ENCODE data around the gene RPAIN.

DNA sequence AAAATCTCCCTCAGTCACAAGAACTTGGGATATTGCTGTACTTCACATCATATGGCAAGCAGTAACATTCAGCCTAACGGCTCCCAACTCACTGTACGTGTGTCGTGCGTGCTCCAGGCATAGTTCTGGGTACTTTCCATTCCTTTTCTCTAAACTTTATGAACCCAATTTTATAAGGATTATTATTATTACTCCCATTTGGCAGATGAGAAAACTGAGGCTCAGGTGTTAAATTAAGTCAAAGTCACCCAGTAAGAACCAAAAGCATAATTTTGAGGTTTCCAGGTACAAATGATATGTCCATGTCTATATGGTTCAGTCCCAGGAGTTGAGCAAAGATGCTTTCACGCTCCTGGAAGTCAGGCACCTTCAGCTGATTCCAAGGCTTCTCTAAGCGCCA, 23.7 kb downstream of the RPAIN start:
- TF ChIP-seq, protein P1, sequence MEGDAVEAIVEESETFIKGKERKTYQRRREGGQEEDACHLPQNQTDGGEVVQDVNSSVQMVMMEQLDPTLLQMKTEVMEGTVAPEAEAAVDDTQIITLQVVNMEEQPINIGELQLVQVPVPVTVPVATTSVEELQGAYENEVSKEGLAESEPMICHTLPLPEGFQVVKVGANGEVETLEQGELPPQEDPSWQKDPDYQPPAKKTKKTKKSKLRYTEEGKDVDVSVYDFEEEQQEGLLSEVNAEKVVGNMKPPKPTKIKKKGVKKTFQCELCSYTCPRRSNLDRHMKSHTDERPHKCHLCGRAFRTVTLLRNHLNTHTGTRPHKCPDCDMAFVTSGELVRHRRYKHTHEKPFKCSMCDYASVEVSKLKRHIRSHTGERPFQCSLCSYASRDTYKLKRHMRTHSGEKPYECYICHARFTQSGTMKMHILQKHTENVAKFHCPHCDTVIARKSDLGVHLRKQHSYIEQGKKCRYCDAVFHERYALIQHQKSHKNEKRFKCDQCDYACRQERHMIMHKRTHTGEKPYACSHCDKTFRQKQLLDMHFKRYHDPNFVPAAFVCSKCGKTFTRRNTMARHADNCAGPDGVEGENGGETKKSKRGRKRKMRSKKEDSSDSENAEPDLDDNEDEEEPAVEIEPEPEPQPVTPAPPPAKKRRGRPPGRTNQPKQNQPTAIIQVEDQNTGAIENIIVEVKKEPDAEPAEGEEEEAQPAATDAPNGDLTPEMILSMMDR (IDR thresholded peaks at IDR 0.05; ENCODE audit: poor library complexity, severe bottlenecking): no peak
- TF ChIP-seq EZH2 (IDR thresholded peaks at IDR 0.05; ENCODE audit: borderline replicate concordance, insufficient read depth, low read length, poor library complexity, severe bottlenecking): no peak
- TF ChIP-seq, protein P2, sequence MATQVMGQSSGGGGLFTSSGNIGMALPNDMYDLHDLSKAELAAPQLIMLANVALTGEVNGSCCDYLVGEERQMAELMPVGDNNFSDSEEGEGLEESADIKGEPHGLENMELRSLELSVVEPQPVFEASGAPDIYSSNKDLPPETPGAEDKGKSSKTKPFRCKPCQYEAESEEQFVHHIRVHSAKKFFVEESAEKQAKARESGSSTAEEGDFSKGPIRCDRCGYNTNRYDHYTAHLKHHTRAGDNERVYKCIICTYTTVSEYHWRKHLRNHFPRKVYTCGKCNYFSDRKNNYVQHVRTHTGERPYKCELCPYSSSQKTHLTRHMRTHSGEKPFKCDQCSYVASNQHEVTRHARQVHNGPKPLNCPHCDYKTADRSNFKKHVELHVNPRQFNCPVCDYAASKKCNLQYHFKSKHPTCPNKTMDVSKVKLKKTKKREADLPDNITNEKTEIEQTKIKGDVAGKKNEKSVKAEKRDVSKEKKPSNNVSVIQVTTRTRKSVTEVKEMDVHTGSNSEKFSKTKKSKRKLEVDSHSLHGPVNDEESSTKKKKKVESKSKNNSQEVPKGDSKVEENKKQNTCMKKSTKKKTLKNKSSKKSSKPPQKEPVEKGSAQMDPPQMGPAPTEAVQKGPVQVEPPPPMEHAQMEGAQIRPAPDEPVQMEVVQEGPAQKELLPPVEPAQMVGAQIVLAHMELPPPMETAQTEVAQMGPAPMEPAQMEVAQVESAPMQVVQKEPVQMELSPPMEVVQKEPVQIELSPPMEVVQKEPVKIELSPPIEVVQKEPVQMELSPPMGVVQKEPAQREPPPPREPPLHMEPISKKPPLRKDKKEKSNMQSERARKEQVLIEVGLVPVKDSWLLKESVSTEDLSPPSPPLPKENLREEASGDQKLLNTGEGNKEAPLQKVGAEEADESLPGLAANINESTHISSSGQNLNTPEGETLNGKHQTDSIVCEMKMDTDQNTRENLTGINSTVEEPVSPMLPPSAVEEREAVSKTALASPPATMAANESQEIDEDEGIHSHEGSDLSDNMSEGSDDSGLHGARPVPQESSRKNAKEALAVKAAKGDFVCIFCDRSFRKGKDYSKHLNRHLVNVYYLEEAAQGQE (IDR thresholded peaks at IDR 0.05; ENCODE audit: borderline replicate concordance): no peak
- no peak for TF ChIP-seq EP300 (conservative IDR thresholded peaks at IDR 0.05; ENCODE audit: poor library complexity, severe bottlenecking)
- no peak for TF ChIP-seq POLR2AphosphoS5 (IDR thresholded peaks at IDR 0.05)
- TF ChIP-seq MXI1 (conservative IDR thresholded peaks at IDR 0.05; ENCODE audit: poor library complexity, severe bottlenecking): no peak
- TF ChIP-seq RAD21 (conservative IDR thresholded peaks at IDR 0.05): no peak
- no peak for TF ChIP-seq SMC3 (conservative IDR thresholded peaks at IDR 0.05; ENCODE audit: poor library complexity)
- TF ChIP-seq TAF1 (IDR thresholded peaks at IDR 0.05; ENCODE audit: low read depth): no peak
